HG03135 (cell line): Measurements from ENCODE around the gene CCL4L2.
"Not testable (repeated sequence)": the region's sequence is repeated elsewhere in the genome, so short reads cannot be mapped to it uniquely, and the experiment has no call there.

Source experiments
- ATAC-seq: cut with Tn5 transposase; IDR thresholded peaks from one replicate; pipeline ENCODE4 v1.9.1; 2021; ENCODE audit warnings: mild to moderate bottlenecking, moderate library complexity; ENCODE audit not compliant: unreplicated experiment

CCL4L2 gene

DNA sequence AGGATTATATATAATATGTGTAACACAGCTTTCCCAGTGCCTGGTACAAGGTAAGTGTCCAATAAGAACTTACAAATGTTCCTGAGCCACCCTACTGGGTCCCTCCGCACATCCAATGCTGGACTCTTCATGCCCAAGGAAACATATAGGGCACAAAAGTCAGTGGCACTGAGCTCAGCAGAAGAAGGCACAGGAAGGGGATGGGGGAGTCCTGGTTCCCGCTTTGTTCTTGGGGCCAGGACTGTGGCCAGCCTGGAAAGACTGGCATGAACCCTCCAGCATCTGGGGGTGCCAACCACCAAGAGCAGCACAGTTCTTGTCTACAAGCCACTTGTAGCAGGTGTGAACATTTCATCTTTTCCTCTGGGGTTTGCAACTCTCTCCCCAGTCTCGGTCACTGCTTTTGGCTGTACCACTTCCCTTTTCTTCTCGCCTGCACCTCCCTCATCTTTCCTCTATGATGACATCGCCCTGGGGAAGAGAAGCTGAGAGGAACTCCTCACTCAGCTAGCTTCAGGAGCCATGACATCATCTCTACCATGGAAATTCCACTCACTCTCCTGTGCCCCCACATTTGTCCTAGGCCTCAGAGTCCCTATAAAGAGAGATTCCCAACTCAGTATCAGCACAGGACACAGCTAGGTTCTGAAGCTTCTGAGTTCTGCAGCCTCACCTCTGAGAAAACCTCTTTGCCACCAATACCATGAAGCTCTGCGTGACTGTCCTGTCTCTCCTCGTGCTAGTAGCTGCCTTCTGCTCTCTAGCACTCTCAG, at the start of gene CCL4L2:
Gene CCL4L2, plus strand, starts transcription at position 625 of the 773 bp plus-strand sequence.
- ATAC-seq, result peak; percentile 64

DNA sequence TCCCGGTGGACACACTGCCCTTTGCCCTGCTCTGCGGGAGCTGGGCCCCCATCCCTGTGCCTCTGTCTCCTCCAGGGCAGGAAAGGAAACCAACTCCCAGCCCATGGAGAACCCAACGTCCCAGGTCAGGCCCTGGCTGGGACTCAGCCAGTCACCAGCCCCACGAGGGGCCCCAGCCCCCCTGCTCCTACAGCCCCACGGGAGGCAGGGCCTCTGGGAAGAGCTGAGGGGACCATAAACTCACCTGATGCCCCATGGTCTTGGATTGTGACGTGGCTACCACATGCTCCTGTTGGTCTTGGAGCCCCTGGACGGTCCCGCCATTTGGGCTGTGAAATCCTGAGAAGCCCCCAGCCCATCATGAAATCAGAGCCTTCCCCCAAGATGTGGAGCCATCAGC, 42.0 kb upstream of the CCL4L2 start:
- ATAC-seq, result not testable (repeated sequence)

DNA sequence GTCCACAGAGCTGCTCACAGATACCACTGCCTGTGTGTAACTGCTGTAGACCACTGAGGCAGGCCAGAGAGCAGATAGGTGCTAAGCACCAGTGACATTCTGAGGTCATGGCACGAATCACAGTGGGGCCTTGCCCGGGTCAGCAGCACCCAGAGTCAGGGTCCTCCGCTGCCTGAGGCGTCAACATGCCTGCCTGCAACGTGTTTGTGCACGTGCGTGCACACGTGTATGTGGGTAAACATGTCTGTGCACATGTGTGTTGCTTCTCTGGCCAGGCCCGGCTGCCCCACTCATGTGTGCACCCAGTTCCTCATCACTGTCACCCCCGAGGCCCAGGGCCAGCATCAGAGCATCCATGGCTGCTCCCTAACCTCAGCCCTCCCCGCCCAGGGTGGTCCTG, 34.3 kb upstream of the CCL4L2 start, which contains the start of gene TBC1D3B:
Gene TBC1D3B, minus strand, starts transcription at position 101 of the 400 bp plus-strand sequence. CDS start 1,586 bp downstream, outside the sequence.
- ATAC-seq, result not testable (repeated sequence)

DNA sequence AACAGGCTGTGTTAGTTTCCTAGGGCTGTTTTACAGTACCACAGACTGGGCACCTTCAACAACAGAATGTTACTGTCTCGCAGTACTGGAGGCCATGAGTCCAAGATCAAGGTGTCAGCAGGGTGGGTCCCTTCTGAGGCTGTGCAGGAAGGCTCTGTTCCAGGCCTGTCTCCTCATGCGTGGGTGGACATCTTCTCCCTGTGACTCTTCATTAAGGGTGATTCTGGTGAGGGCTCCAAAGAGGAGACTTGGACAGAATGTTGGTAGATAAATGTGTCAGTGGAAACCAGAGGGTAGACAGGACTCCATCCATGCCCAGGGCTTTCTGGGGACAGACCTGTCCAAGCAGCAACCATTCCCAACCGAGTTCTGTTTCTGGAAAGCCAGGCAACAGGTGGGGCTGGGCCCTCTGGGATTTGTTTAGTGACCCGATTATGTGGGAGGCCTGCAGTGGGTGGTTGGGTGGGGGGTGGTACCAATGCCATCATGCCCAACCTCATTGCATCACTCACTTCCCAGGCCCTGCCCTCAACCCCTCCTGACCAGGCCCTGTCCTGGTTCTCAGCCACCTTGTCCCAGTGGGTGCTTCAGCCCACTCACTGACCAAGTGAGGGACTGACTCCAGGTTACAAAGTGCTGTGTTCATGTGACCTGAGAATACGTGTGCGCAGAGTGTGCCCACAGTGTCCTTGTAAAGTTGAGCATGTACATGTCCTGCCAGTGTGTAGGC, 29.3 kb upstream of the CCL4L2 start:
- ATAC-seq, result not testable (repeated sequence)

DNA sequence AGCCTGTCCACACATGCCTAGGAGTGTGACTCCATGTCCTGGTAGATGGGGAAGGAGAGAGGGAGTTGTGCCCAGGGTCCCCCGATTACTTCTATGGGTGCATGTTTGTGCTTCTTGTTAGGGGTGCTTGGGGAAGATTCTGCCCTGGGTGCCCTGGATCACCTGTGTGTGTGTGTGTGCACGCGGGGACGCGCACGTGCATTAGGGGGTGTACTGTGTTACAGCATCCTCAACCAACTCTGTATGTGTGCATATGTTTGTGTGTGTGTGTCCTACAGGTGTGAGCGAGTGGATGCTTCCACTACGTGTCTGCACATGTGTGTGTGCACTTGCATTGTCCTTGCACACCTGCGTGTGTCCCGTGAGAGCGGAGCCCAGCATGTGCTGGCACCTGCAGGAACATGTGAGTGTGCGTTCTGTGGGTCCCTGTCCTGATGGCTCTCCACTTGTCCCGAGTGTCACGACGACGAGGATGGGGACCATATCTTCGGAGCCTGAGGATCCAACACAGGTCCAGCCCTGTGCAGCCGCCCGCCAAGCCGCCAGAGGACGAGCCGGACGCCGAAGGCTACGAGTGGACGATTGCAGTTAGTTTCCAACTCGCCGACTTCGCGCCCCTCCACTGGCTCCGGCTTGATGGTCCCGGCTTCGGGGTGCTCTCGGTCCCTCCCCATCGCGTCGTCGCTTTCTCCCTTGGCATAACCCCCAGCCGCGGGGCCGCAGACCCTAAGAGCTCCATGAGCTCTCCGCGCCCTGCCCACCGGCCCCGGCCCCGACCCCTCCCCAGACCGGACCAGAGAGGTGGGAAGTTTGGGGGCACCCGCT, 28.5 kb upstream of the CCL4L2 start:
- ATAC-seq, result no peak

DNA sequence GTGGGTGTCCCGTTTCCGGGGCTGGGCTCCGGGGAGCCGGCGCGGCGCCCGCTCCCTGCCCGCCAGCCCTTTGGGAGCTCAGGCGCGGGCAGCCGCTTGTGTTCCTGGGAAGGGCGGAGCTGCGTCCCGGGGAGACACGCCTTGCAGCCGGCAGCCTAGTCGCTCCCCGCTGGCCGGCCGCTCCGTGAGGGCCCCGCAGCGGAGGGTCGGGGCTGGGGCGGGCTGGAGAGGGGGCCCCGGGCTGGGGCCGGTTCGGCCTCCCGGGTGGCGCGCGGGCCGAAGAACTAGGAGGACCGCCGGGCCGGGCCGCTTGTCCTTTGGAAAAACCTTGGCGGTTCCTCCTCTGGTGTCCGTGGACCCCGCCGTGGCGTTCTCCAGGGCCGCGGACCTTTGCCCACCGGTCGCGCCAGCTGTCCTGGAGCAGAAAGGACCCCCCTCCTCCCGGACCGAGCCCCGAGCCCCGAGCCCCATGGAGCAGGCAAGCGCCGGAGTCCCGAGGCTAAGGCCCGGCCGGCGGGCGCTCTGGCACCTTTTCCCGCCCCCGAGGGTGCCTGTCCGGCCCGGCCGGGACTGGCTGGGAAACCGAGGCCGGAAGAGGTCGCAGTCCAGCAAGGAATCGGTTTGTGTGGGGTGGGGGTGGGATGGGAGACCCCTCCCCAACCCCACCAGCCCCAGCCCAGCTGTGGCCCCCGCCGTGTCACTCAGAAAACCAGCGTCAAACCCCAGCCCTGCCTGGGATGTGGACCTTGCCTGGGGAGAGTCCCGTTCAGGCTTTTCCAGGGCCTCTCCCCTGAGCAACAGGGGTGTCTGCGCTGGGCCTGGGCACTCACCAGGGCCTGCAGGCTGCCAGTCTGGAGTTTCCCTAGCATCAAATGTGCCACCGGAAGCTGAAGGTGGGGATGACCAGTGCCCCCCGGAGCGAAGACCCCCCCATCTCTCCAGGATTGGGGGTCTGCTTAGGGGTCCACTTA, 27.6 kb upstream of the CCL4L2 start:
- ATAC-seq, result no peak

DNA sequence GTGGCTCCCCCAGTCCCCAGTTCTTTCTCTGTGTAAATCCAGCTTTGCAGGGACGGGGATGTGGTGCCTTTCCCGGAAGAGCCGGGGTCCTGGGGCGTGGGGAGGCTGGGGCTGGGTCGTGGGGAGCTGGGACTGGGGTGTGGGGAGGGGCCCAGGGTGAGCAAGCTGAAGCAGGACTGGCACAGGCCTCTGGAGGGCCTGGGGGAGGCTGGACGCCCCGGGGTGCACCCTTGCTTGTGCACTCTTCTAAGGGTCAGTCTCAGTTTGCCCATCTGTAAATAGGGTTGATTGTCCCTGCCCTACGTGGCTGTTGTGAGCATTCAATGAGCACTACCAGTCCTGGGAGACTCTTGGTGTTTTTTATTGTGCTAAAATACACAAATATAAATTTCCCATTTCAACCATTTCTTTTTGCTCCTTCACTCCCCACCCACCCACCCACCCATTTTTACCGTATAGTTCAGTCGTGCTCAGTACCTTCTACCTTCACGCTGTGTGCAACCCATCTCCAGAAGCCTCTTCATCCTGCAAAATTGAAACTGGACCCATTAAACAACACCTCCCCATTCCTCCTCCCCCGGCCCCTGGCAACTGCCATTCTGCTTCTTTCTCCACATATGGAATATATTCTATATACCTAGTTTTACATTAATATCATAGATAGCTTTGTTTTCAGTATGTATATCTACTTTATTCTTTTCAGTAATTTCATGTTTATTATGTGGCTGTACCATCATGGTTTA, 26.7 kb upstream of the CCL4L2 start:
- ATAC-seq, result no peak

DNA sequence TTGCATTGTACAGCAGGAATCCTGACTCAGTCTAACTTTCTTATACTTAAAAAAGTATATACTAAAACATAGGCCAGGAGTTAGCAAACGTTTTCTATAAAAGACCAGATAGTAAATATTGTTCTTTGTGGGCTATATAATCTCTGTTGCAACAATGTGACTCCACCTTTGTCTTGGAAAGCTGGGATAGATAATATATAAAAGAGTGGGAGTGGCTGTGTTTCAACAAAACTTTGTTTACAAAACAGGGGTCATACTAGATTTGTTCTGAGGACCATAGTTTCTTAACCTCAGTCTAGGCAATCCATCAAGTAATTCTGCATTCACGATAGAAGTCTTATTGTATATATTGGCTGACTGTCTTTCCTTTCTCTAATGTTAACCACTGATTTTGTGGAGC, 25.4 kb upstream of the CCL4L2 start:
- ATAC-seq, result no peak

DNA sequence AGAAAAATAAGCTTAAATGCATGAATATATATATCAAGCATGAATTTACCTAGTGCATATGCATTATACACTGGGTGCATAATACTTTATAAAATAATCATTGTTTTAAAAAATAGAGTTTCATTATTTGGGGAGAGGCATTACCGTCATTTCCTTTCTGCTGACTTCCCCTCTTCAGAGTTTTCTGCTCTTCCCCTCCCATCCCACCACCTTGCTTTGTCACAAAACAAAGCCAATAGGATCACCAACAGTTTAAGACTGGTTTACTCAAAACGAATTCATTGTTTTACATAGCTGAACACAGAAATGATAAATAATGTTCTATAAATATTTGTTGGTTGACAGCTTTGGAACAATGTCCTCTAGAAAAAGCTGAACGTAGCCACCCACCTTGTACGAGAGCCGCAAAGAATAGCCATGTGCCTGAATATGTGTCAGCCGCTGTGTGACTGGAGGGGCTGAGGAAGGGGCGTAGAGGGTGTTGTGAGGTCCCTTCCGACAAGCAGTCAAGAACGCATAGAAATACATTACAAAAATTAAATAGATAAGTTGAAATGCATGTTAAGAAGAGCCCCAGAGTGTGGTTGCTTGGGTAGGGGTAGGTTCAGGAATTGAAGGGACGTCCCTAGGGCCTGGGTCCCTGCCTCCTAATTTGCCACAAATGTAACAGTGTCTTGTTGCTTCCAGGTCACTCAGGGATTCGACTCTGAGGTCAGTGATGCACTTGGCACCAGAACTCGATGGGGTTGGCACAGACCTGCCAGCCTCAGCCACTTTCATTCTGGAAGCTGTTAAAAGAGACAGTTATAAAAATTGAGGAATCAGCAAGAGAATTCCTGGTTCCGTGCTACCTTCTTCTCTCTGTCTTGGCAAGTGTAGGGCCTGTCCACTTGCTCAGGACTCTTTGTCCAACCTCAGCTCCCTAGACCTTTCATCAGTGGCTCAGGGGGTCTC, 23.8 kb upstream of the CCL4L2 start:
- not testable (repeated sequence) for ATAC-seq

DNA sequence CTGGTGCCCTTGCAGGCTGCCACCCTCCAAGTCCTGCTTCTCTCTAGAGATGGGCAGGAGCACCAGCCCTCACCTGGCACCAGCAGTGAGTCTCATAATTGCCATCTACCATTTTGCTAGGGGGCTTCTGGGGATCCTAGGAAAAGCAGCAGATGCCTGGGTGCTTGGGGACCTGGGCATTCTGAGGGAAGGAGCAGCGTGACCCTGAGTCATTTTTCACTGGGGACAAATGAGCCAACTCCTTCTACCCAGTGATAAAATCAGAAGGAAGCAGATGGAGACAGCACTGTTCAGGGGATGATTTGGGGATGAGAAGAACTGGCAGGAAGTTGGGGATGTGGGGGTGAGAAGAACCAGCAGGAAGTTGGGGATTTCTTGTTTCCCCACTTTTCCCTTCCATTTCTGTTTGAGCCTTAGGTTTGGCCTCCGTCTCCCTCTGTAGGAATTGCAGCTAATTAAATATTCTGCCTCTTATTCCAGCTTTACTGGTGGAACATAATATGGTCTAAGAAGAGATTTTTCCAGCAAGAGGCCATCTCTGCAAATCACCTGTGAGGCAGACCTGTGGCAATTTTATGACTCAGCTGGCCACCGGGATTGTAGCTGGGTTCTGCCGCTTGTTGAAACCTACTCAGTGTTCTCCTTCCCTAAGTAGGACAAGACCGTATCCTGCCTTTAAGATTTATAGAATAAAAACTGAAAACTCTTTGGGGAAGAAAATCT, 22.8 kb upstream of the CCL4L2 start:
- not testable (repeated sequence) for ATAC-seq

DNA sequence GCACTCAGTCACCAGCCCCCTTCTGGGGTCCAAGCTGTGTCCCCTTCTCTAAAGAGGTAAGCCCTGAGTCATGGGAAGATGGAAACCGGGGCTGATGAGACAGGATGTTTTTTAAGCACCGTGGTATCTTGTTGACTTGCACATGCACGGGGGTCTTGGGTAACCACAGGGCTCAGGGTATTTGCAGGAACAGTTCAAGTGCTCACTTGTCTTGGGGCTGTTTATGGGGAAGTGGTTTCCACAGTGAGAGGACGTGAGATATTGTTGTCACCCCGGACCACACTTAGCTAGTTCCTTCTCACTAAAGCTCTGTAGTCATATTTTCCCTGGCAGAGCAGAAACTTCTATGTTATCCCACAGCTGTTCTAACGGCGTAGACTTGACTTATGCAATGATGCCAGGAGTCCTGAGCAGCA, 22.0 kb upstream of the CCL4L2 start:
- ATAC-seq, result peak; percentile 59

DNA sequence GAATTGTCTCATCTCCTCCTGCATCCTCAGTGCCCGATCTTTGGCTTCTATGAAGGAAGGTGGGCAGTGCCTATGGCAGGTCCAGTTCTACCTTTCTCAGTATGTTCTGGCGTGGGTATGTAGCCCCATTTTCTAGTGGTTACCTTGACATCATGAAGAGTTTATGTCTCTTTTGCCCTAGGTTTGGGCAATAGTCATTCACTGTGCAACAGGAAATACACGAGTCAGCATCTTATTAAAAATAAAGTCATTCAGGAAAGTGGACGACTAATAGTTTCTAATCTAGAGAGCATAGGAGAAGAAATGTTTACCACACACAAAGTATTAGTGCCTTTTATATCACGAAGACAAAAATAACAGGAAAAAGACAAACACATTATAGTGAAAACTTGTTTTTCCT, 20.9 kb upstream of the CCL4L2 start:
- not testable (repeated sequence) for ATAC-seq

DNA sequence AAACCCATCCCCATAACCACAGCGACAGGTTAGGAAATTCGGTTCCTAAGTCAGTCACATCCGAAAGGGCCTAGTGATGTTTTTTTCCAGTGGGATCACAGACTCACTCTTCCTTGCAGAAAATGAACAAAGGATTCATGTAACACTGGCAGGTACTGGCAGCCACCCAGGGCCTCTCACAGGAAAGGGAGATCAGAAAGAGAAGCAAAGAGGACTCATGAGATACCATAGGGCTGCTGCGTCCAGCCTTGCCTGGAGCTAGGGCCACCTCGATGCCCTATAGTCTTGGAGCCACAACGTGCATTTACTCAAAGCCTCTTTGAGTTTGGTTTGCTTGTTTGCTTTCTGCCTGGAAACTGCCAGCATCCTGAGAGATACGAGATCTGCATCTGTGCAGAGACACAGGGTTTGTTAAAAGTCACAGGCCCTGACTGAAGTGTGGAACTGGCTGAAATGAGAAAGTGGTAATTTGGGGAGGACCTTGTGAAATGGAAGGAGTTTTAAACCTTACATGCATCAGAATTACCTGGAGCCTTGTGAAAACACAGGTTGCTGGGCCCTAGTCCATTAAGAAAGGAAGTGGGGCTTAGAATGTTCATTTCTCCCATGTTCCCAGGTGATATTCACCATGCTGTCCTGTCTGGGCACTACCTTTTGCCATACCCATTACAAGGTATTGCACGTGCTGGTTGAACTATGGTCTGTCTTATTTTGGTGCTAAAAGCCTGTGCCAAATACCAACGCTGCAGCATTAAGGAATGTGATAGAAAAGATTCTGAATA, 20.1 kb upstream of the CCL4L2 start:
- not testable (repeated sequence) for ATAC-seq

DNA sequence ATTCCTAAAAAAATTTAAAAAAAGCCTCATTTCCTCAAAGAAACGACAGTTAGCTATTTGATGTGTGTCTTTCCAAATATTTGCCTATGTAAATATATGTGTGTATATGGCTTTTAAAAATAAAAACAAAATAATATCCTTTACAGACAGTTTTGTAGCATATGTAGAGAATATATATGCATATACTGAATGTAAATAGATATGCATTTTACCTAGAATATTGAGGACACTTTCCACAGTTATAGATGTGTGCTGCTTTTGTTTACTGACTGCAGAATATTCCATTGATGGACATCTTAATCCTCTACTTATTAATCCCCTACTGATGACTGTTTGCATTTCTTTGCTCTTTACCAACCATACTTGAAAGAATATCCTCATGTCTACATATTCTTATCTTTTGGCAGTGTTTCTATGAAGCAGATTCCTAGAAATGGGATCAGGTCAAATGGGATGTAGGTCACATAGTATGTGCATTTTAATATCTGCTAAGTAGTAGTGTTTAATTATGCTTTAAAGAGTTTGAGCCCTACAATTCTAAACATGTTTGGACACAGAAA, 17.6 kb upstream of the CCL4L2 start:
- ATAC-seq, result no peak

DNA sequence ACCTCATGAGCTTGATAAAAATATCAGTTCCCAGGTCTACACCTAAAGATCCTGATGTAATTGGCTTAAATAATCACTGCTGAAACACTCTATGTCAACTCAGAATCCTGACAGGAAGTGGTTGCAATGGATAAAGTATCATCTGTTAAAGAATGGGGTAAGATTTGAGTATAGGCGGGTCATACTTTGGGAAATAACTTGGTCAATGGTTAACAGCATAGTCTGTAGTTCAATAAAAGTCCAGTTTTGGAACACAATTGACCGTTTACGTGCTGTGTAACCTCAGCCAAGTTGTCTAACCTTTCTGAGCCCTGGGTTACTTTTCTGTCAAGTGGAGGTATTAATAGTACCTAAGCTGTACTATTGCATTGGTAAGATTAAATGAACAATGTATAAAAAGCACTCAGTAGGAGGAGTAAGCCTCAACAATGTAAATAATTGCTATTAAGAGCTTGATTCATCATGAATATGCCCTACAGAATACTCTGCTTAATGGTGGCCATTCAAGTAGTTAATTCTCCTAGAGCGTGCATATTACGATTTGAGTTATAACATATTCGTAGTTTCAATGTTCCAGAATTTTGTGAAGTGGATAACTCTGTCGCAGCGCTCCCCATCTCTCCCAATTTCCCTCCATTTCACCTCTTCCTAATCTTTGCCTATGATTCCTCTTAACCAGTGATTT, 16.6 kb upstream of the CCL4L2 start:
- not testable (repeated sequence) for ATAC-seq
